GM19035 (cell line): Measurements from ENCODE around the gene ATN1.
A peak's percentile ranks its signal among the peaks of the same experiment; 100 is the strongest.
"Not testable (repeated sequence)": the region's sequence is repeated elsewhere in the genome, so short reads cannot be mapped to it uniquely, and the experiment has no call there.

ENCODE experiments used
- ATAC-seq: cut with Tn5 transposase; IDR thresholded peaks from one replicate; pipeline ENCODE4 v1.9.1; 2021; ENCODE audit not compliant: unreplicated experiment

ATN1 gene

DNA sequence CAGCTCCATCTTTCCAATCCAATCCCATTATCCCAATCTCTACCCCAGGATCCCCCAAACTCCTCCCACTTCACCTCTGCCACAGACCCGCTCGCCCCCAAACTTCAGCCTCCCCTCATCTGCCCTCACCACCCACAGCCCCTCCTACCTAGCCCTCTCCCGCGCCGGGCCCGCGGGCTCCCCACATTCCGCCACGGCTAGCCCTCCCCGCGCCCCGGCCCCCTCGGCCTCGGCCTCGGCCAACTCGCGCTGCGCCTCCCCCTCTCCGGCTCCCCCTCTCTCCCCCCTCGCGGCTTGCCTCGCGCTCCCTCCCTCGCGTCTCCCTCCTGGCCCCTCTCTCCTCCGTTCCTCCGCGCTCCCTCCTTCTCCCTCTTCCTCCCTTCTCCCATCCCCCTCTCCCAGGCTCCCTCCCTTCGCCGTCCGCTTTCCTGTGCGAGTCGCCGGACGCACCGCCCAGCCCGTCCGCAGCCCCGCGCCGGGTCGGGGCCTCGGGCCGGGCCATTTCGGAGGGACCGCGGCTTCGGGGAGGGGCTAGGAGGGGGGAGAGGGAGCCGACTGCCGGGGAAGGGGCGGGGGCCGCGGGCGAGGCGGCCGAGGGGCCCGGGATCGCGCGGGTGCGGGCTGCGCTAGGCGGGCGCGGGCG, at the start of gene ATN1:
Gene ATN1, plus strand, starts transcription at position 581 of the 643 bp plus-strand sequence. CDS start 6,043 bp downstream, outside the sequence.
- ATAC-seq, result no peak

- not testable (repeated sequence) for ATAC-seq
Measured at GRCh38 chr12:6879824-6880223, 47.9 kb upstream of the ATN1 start.

- no peak for ATAC-seq
Measured at GRCh38 chr12:6883252-6883651, 44.5 kb upstream of the ATN1 start.

- ATAC-seq, result no peak
Measured at GRCh38 chr12:6883683-6884082, 44.1 kb upstream of the ATN1 start.

GRCh38 chr12:6884539-6884938, 43.2 kb upstream of the ATN1 start:
- no peak for ATAC-seq

DNA sequence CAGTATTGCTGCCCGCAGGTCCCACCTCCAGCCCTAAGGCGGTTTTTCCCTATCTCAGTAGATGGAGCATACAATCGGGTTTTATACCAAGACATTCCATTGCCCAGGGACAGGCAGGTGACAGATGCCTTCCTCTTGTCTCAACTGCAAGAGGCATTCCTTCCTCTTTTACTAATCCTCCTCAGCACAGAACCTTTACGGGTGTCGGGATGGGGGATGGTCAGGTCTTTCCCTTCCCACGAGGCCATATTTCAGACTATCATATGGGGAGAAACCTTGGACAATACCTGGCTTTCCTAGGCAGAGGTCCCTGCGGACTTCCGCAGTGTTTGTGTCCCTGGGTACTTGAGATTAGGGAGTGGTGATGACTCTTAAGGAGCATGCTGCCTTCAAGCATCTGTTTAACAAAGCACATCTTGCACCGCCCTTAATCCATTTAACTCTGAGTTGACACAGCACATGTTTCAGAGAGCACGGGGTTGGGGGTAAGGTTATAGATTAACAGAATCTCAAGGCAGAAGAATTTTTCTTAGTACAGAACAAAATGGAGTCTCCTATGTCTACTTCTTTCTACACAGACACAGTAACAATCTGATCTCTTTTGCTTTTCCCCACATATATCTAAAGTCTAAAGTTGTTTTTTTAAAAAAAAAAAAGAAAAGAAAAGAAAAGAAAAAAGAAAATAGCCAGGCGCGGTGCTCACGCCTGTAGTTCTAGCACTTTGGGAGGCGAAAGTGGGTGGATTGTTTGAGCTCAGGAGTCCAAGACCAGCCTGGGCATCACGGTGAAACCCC, 41.4 kb upstream of the ATN1 start:
- ATAC-seq, result not testable (repeated sequence)

DNA sequence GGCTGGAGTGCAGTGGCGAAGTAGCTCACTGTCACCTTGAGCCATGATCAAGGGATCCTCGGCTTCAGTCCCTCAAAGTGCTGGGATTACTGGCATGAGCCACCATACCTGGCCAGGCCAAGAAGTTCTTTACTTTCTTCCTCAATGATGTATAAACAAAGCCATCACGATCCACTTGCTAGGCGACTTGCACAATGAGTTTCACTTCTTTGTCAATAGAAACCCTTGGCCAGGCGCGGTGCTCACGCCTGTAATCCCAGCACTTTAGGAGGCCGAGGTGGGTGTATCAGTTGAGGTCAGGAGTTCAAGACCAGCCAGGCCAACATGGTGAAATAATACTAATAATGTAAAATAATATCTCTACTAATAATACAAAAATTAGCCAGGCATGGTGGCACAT, 40.3 kb upstream of the ATN1 start:
- no peak for ATAC-seq

DNA sequence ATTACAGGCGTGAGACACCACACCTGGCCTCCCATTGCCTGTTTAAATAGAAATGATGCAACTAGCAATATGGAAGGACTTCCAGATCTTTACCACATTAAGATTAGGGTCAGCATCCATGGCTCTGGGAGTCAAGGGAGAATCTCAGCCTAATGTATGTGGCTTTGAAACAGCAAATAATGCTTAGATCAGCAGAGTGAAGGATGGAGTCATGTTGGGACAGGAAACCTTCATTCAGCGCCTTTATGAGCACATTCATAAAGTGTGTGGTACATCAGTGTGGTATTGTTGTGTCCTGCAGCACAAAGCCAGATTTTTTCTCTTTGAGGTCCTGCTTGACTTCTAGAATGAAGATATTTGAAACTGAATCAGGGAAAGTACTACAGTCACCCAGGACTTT, 39.4 kb upstream of the ATN1 start:
- ATAC-seq, result no peak

GRCh38 chr12:6888794-6889193, 39.0 kb upstream of the ATN1 start:
- not testable (repeated sequence) for ATAC-seq

GRCh38 chr12:6889775-6890573, 37.8 kb upstream of the ATN1 start:
- not testable (repeated sequence) for ATAC-seq

DNA sequence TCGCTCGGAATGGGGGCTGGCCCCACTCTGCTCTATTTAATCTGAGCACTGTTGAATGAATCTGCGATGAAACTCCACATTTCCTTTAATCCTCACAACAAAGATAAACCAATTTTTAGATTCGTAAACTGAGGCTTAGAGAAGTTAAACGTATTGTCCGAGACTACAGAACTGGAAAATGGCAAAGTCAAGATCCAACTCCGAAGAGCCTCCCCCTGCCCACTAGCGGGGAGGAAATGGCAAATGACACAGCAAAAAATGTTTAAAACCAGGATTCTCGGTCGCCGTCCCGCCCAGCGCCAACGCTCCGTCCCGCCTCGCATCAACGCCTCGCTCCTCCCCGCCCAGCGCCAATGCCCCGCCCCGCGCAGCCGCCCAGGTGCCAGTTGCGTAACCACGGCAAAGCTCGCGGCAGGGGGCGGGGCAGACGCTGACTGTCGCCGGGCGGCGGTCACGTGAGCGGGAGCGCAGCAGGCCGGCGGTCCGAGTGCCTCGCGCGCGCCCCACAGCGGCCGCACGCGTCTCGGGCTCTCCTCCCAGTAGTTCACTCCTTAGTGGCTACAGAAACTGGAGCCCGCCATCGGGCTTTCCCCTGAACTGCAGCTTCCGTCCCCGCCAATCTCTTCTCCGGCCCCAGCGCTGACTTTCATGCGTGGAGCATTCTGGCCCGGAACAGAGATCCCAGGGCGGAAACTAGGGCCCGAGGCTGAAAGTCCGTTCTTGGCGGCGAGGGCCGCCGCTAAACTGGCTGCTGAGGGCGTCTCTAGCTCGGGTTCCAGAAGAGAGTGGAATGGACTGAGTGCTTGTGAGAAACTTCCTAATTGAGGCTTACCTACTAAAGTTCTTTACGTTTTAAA, 36.7 kb upstream of the ATN1 start:
- peak; percentile 98 for ATAC-seq

DNA sequence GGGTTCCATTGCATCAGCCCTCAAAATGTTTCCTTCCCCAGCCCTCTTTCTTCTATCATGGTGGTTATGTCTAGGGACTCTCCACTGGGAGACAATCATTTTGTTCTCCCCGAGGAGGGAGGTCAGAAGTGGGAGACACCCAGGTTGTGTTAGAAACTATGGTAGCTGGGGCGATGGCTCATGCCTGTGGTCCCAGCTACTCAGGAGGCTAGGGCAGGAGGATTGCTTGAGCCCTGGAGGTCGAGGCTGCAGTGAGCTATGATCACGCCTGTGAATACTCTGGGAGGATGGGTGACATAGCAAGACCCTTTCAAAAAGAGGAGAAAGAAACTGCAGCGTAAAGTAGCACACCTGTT, 36.1 kb upstream of the ATN1 start:
- ATAC-seq, result peak; percentile 2

GRCh38 chr12:6892683-6893082, 35.1 kb upstream of the ATN1 start:
- ATAC-seq, result not testable (repeated sequence)

DNA sequence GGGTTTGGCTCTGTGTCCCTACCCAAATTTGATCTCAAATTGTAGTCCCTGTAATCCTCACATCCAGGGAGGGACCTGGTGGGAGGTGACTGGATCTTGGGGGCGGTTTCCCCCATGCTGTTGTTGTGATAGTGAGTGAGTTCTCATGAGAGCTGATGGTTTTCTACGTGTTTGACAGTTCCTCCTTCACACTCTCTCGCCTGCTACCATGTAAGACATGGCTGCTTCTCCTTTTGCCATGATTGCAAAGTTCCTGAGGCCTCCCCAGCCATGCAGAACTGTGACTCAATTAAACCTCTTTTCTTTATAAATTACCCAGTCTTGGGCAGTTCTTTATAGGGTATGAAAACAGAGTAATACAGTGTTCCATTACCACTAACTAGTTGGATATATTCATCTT, 33.4 kb upstream of the ATN1 start:
- ATAC-seq, result no peak

DNA sequence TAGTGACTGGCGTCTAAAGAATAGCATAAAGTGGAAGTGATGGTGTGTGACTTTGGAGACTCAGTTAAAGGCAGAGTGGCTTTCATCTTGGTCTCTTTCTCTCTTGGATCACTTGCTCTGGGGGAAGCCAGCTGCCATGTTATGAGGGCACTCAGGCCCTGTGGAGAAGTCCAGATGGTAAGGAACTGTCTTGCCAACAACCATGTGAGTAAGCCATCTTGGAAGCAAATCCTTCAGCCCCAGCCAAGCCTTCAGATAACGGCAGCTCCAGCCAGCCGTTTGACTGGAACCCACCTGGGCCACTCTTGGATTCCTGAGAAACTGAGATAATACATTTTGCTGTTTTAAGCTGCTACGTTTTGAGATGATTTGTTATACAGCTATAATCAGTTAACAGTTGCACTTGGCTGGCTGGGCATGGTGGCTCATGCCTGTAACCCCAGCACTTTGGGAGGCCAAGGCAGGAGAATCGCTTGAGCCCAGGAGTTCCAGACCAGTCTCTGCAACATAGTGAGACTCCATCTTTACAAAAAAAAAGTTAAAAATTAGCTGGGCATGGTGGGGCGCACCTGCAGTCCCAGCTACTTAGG, 30.8 kb upstream of the ATN1 start:
- no peak for ATAC-seq

- ATAC-seq, result no peak
Measured at GRCh38 chr12:6899427-6899826, 28.3 kb upstream of the ATN1 start.

GRCh38 chr12:6899837-6900519, 27.8 kb upstream of the ATN1 start:
- ATAC-seq, result no peak

DNA sequence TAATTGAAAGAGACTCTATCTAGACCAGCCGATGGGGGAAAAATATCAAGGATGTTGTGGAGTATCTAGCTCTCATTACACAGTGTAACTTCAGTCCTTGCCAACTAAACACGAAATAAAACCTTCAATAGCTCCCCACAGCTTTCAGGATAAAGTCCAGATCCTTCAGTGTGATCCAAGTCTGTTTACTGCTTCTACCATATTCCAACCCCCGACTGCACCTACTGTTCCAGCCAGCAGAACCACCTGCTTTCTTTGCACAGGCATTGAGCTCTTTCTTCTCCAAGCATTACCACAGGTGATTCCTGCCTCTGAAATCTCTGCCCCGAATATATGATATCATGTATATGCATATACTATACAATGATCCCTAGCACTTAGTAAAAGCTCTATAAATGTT, 25.3 kb upstream of the ATN1 start:
- ATAC-seq, result no peak

- no peak for ATAC-seq
Measured at GRCh38 chr12:6903722-6904121, 24.0 kb upstream of the ATN1 start.
